Breast epithelium (tissue), 3 donors: ENCODE data around the gene PAK5.

Experiments
- CTCF ChIP-seq, 3 donors: fragments of 450-650 bp; IDR thresholded peaks; one replicate each; pipeline ENCODE4 v1.5.1; 2016 to 2017; ENCODE audit warnings: antibody characterized with exemption in 3 of 3, mild to moderate bottlenecking in 3 of 3, moderate library complexity in 3 of 3
- POLR2A ChIP-seq: fragments of 450-650 bp; IDR thresholded peaks from one replicate; pipeline ENCODE4 v1.6.1; 2016; ENCODE audit warnings: antibody characterized with exemption, mild to moderate bottlenecking, moderate library complexity
- POLR2AphosphoS5 ChIP-seq, 3 donors: sonication (generic); formaldehyde crosslinking; IDR thresholded peaks; one replicate each; pipeline ENCODE4 v1.6.1; 2017; ENCODE audit warnings: antibody characterized with exemption in 3 of 3

- TF ChIP-seq CTCF (IDR thresholded peaks at IDR 0.05) (no peak), POLR2AphosphoS5 (IDR thresholded peaks at IDR 0.05) (no peak), POLR2A (no peak)
These were observed 347.6 kb downstream of the PAK5 start for GRCh38 chr20:9491324-9491723.
